ENCODE data around the gene RANBP17. TPM values are rescaled to one million over a fixed set of nuclear protein-coding genes. Genes with fewer than 3 reads are reported as not detected.

Gene RANBP17
- total and polyA plus RNA-seq, 2 experiments from 2014 or later: 3.7 to 3.8 TPM

GRCh38 chr5:171321447-171321846 is 459.6 kb downstream of the RANBP17 start:
- no peak overlapping the region for H3K4me2 ChIP-seq (ENCODE audit: unreplicated experiment)
- no peak for TF ChIP-seq EZH2phosphoT487 (IDR thresholded peaks at IDR 0.05; ENCODE audit: insufficient read depth, low read depth)
- TF ChIP-seq EZH2 (IDR thresholded peaks at IDR 0.05; ENCODE audit: insufficient read depth, poor library complexity, severe bottlenecking): no peak
- in situ Hi-C loops (cut with MboI): no loop called here

GRCh38 chr5:171322527-171322926 is 460.7 kb downstream of the RANBP17 start:
- H3K27me3 ChIP-seq (replicated peaks; ENCODE audit: insufficient read depth): peaks cover 85% of the 10 kb centered on the region
- in situ Hi-C loops (cut with MboI): no loop called here
- no peaks in the 10 kb centered on the region for H3K9me3 ChIP-seq (ENCODE audit: low read depth)
- no peaks in the 10 kb centered on the region for H3K9me2 ChIP-seq (ENCODE audit: insufficient read depth)
- no peaks in the 10 kb centered on the region for H3K36me3 ChIP-seq (ENCODE audit: low read depth)
- H3K27ac ChIP-seq: no peak overlapping the region
- H3K4me2 ChIP-seq (ENCODE audit: unreplicated experiment): no peak overlapping the region
- 66 to 68% methylated on average over 5 of the region's 5 CpGs for WGBS, 2 experiments (ENCODE audit: low coverage in 1 of 2, low lambda C conversion rate in 2 of 2, missing lambda C conversion rate in 2 of 2)
- no peak overlapping the region for H3K4me3 ChIP-seq
- no peaks in the 10 kb centered on the region for H3F3A ChIP-seq (ENCODE audit: insufficient read depth)
- TF ChIP-seq EZH2 (IDR thresholded peaks at IDR 0.05; ENCODE audit: insufficient read depth, poor library complexity, severe bottlenecking) (no peak), EZH2phosphoT487 (IDR thresholded peaks at IDR 0.05; ENCODE audit: insufficient read depth, low read depth) (no peak)
- DNase-seq: no peak
- no peaks in the 10 kb centered on the region for H4K20me1 ChIP-seq (ENCODE audit: insufficient read depth)
- H3K79me2 ChIP-seq (ENCODE audit: insufficient read depth): no peaks in the 10 kb centered on the region
- H3K4me1 ChIP-seq (ENCODE audit: insufficient read depth): no peaks in the 10 kb centered on the region
- no peak overlapping the region for H2AFZ ChIP-seq
- no peak overlapping the region for H3K9ac ChIP-seq

More at GRCh38 chr5:171321447-171321846, 459.6 kb downstream of the RANBP17 start:
- Histone ChIP-seq H4K20me1 (ENCODE audit: insufficient read depth) (no peaks in the 10 kb centered on the region), H3K4me3 (no peak overlapping the region), H3K27me3 (replicated peaks; ENCODE audit: insufficient read depth) (peaks cover 87% of the 10 kb centered on the region), H2AFZ (no peak overlapping the region), H3K9ac (no peak overlapping the region), H3K9me2 (ENCODE audit: insufficient read depth) (no peaks in the 10 kb centered on the region), H3K36me3 (ENCODE audit: low read depth) (no peaks in the 10 kb centered on the region), H3K9me3 (ENCODE audit: low read depth) (no peaks in the 10 kb centered on the region), H3K4me1 (ENCODE audit: insufficient read depth) (no peaks in the 10 kb centered on the region), H3F3A (ENCODE audit: insufficient read depth) (no peaks in the 10 kb centered on the region), H3K79me2 (ENCODE audit: insufficient read depth) (no peaks in the 10 kb centered on the region), H3K27ac (no peak overlapping the region)
- 40 to 50% methylated on average over 7 of the region's 7 CpGs for WGBS, 2 experiments (ENCODE audit: low coverage in 1 of 2, low lambda C conversion rate in 2 of 2, missing lambda C conversion rate in 2 of 2)
- DNase-seq: no peak

GRCh38 chr5:171323007-171323406 is 461.2 kb downstream of the RANBP17 start:
- in situ Hi-C loops (cut with MboI): no loop called here
- H3F3A ChIP-seq (ENCODE audit: insufficient read depth): no peaks in the 10 kb centered on the region

GRCh38 chr5:171323806-171324632 is 462.2 kb downstream of the RANBP17 start:
- DNase-seq: no peak
- WGBS, 2 experiments (ENCODE audit: low coverage in 1 of 2, low lambda C conversion rate in 2 of 2, missing lambda C conversion rate in 2 of 2): 38 to 40% methylated on average over 20 of the region's 20 CpGs

More at GRCh38 chr5:171323007-171323406, 461.2 kb downstream of the RANBP17 start:
- H3K36me3 ChIP-seq (ENCODE audit: low read depth): no peaks in the 10 kb centered on the region
- 32 to 44% methylated on average over 3 of the region's 3 CpGs for WGBS, 2 experiments (ENCODE audit: low coverage in 1 of 2, low lambda C conversion rate in 2 of 2, missing lambda C conversion rate in 2 of 2)
- H3K79me2 ChIP-seq (ENCODE audit: insufficient read depth): no peaks in the 10 kb centered on the region
- no peaks in the 10 kb centered on the region for H3K9me2 ChIP-seq (ENCODE audit: insufficient read depth)
- H3K9ac ChIP-seq: no peak overlapping the region
- H4K20me1 ChIP-seq (ENCODE audit: insufficient read depth): no peaks in the 10 kb centered on the region
- H3K27me3 ChIP-seq (replicated peaks; ENCODE audit: insufficient read depth): peaks cover 85% of the 10 kb centered on the region
- H2AFZ ChIP-seq: no peak overlapping the region
- no peak overlapping the region for H3K4me3 ChIP-seq
- TF ChIP-seq EZH2phosphoT487 (IDR thresholded peaks at IDR 0.05; ENCODE audit: insufficient read depth, low read depth) (no peak), EZH2 (IDR thresholded peaks at IDR 0.05; ENCODE audit: insufficient read depth, poor library complexity, severe bottlenecking) (no peak)
- H3K4me1 ChIP-seq (ENCODE audit: insufficient read depth): no peaks in the 10 kb centered on the region
- no peaks in the 10 kb centered on the region for H3K9me3 ChIP-seq (ENCODE audit: low read depth)
- no peak overlapping the region for H3K4me2 ChIP-seq (ENCODE audit: unreplicated experiment)
- H3K27ac ChIP-seq: no peak overlapping the region
- no peak for DNase-seq

More at GRCh38 chr5:171323806-171324632, 462.2 kb downstream of the RANBP17 start:
- Histone ChIP-seq H3F3A (ENCODE audit: insufficient read depth) (no peaks in the 10 kb centered on the region), H2AFZ (no peak overlapping the region), H3K36me3 (ENCODE audit: low read depth) (no peaks in the 10 kb centered on the region), H3K27me3 (replicated peaks; ENCODE audit: insufficient read depth) (peaks cover 83% of the 10 kb centered on the region), H3K4me1 (ENCODE audit: insufficient read depth) (no peaks in the 10 kb centered on the region), H3K9me2 (ENCODE audit: insufficient read depth) (no peaks in the 10 kb centered on the region), H4K20me1 (ENCODE audit: insufficient read depth) (no peaks in the 10 kb centered on the region), H3K9ac (no peak overlapping the region), H3K4me2 (ENCODE audit: unreplicated experiment) (no peak overlapping the region), H3K4me3 (no peak overlapping the region), H3K27ac (no peak overlapping the region), H3K79me2 (ENCODE audit: insufficient read depth) (no peaks in the 10 kb centered on the region), H3K9me3 (ENCODE audit: low read depth) (no peaks in the 10 kb centered on the region)
- TF ChIP-seq EZH2 (IDR thresholded peaks at IDR 0.05; ENCODE audit: insufficient read depth, poor library complexity, severe bottlenecking) (no peak), EZH2phosphoT487 (IDR thresholded peaks at IDR 0.05; ENCODE audit: insufficient read depth, low read depth) (no peak)
- in situ Hi-C loops (cut with MboI): no loop called here
